ENCODE measurements around the gene PHACTR3.

PHACTR3 gene

GRCh38 chr20:59673998-59674445 is 69.7 kb downstream of the PHACTR3 start:
- DNase-seq, result no peak

GRCh38 chr20:59676126-59676850 is 71.9 kb downstream of the PHACTR3 start:
- no peak for DNase-seq

- no peak for DNase-seq
These were observed 72.5 kb downstream of the PHACTR3 start for GRCh38 chr20:59676851-59677182.

- DNase-seq, result no peak
These were observed 73.2 kb downstream of the PHACTR3 start for GRCh38 chr20:59677586-59677985.

GRCh38 chr20:59678288-59678687 is 73.9 kb downstream of the PHACTR3 start:
- no peak for DNase-seq

GRCh38 chr20:59678951-59679350 is 74.6 kb downstream of the PHACTR3 start:
- no peak for DNase-seq

- DNase-seq, result no peak
These were observed 75.9 kb downstream of the PHACTR3 start for GRCh38 chr20:59680148-59680650.

- DNase-seq, result no peak
These were observed 76.5 kb downstream of the PHACTR3 start for GRCh38 chr20:59680852-59681251.

GRCh38 chr20:59682603-59683002 is 78.3 kb downstream of the PHACTR3 start:
- DNase-seq, result no peak

- DNase-seq, result no peak
These were observed 78.8 kb downstream of the PHACTR3 start for GRCh38 chr20:59683181-59683580.

- DNase-seq, result no peak
These were observed 80.4 kb downstream of the PHACTR3 start for GRCh38 chr20:59684685-59685242.

GRCh38 chr20:59686404-59687346 is 82.3 kb downstream of the PHACTR3 start:
- DNase-seq, result no peak

GRCh38 chr20:59688356-59688755 is 84.0 kb downstream of the PHACTR3 start:
- DNase-seq, result no peak

GRCh38 chr20:59688999-59689398 is 84.7 kb downstream of the PHACTR3 start:
- DNase-seq, result no peak

GRCh38 chr20:59690101-59690500 is 85.8 kb downstream of the PHACTR3 start:
- no peak for DNase-seq

- no peak for DNase-seq
These were observed 86.6 kb downstream of the PHACTR3 start for GRCh38 chr20:59690976-59691375.

- no peak for DNase-seq
These were observed 87.8 kb downstream of the PHACTR3 start for GRCh38 chr20:59692139-59692538.

- DNase-seq, result no peak
These were observed 89.2 kb downstream of the PHACTR3 start for GRCh38 chr20:59693587-59693986.

- no peak for DNase-seq
These were observed 92.1 kb downstream of the PHACTR3 start for GRCh38 chr20:59696476-59696875.

- no peak for DNase-seq
These were observed 92.7 kb downstream of the PHACTR3 start for GRCh38 chr20:59697068-59697467.

- DNase-seq, result no peak
These were observed 94.3 kb downstream of the PHACTR3 start for GRCh38 chr20:59698598-59698997.

- DNase-seq, result no peak
These were observed 96.9 kb downstream of the PHACTR3 start for GRCh38 chr20:59701236-59701635.

GRCh38 chr20:59703046-59703445 is 98.7 kb downstream of the PHACTR3 start:
- no peak for DNase-seq
